ENCODE data around the gene EVI5L. TPM values are rescaled to one million over a fixed set of nuclear protein-coding genes. Genes with fewer than 3 reads are reported as not detected.
"Not testable (repeated sequence)": the region's sequence is repeated elsewhere in the genome, so short reads cannot be mapped to it uniquely, and the experiment has no call there.

The EVI5L gene
- polyA plus RNA-seq, 3 donors: 14.1 to 17.9 (median 15.5) TPM

GRCh38 chr19:7858109-7858770 lies 28.2 kb downstream of the EVI5L start:
- DNase-seq (ENCODE audit: low read depth in 3 of 3, low spot score in 2 of 3): no peak

GRCh38 chr19:7859087-7859486 lies 29.1 kb downstream of the EVI5L start:
- not testable (repeated sequence) for DNase-seq (ENCODE audit: low read depth in 3 of 3, low spot score in 2 of 3)

GRCh38 chr19:7859831-7860713 lies 30.1 kb downstream of the EVI5L start:
- DNase-seq (ENCODE audit: low read depth in 3 of 3, low spot score in 2 of 3): no peak

GRCh38 chr19:7860714-7861618 lies 30.9 kb downstream of the EVI5L start:
- no peak for DNase-seq (ENCODE audit: low read depth in 3 of 3, low spot score in 2 of 3)

- no peak for DNase-seq (ENCODE audit: low read depth in 3 of 3, low spot score in 2 of 3)
Measured at GRCh38 chr19:7861619-7862412, 31.8 kb downstream of the EVI5L start.

- DNase-seq (ENCODE audit: low read depth in 3 of 3, low spot score in 2 of 3): no peak
Measured at GRCh38 chr19:7862413-7862951, 32.5 kb downstream of the EVI5L start.

GRCh38 chr19:7863157-7863970 lies 33.3 kb downstream of the EVI5L start:
- no peak for DNase-seq (ENCODE audit: low read depth in 3 of 3, low spot score in 2 of 3)

GRCh38 chr19:7863971-7864689 lies 34.1 kb downstream of the EVI5L start:
- no peak for DNase-seq (ENCODE audit: low read depth in 3 of 3, low spot score in 2 of 3)

- DNase-seq (ENCODE audit: low read depth in 3 of 3, low spot score in 2 of 3): no peak
Measured at GRCh38 chr19:7864690-7865074, 34.7 kb downstream of the EVI5L start.

GRCh38 chr19:7865262-7865911 lies 35.4 kb downstream of the EVI5L start:
- no peak for DNase-seq (ENCODE audit: low read depth in 3 of 3, low spot score in 2 of 3)

- DNase-seq (ENCODE audit: low read depth in 3 of 3, low spot score in 2 of 3): no peak
Measured at GRCh38 chr19:7866399-7867091, 36.5 kb downstream of the EVI5L start.

GRCh38 chr19:7867092-7867844 lies 37.2 kb downstream of the EVI5L start:
- DNase-seq (ENCODE audit: low read depth in 3 of 3, low spot score in 2 of 3): no peak

- DNase-seq (ENCODE audit: low read depth in 3 of 3, low spot score in 2 of 3): no peak
Measured at GRCh38 chr19:7868326-7868670, 38.3 kb downstream of the EVI5L start.

GRCh38 chr19:7868671-7869452 lies 38.8 kb downstream of the EVI5L start:
- DNase-seq (ENCODE audit: low read depth in 3 of 3, low spot score in 2 of 3): no peak

GRCh38 chr19:7869453-7869909 lies 39.5 kb downstream of the EVI5L start:
- no peak for DNase-seq (ENCODE audit: low read depth in 3 of 3, low spot score in 2 of 3)
